Ovary (tissue), 3 donors: ENCODE results near the gene PPM1H.

Experiments used
- CTCF ChIP-seq, 3 donors: fragments of 450-650 bp in 2 of 3; fragments of 200-600 bp in 1 of 3; IDR thresholded peaks; one replicate each; pipeline versions ENCODE4 v1.5.1 to v1.8.0; 2016 to 2022; ENCODE audit warnings: antibody characterized with exemption in 3 of 3, mild to moderate bottlenecking in 1 of 3
- EP300 ChIP-seq: sonication (generic); formaldehyde crosslinking; IDR thresholded peaks from one replicate; pipeline ENCODE4 v1.6.1; 2017; ENCODE audit warnings: antibody characterized with exemption
- POLR2A ChIP-seq: fragments of 450-650 bp; IDR thresholded peaks from one replicate; pipeline ENCODE4 v1.6.1; 2017; ENCODE audit warnings: antibody characterized with exemption, mild to moderate bottlenecking, moderate library complexity
- donor health status: DM: no; HTN: no; CAD: no.

- TF ChIP-seq CTCF (IDR thresholded peaks at IDR 0.05): no peak
- TF ChIP-seq POLR2A: no peak
- no peak for TF ChIP-seq EP300
These were observed 240.3 kb downstream of the PPM1H start for GRCh38 chr12:62694632-62695031.
